GM21528 (cell line): ENCODE measurements around the gene EPHX1.
"Not testable (repeated sequence)": the region's sequence is repeated elsewhere in the genome, so short reads cannot be mapped to it uniquely, and the experiment has no call there.

Experiments used
- ATAC-seq: cut with Tn5 transposase; IDR thresholded peaks from one replicate; pipeline ENCODE4 v1.9.1; 2021; ENCODE audit warnings: mild to moderate bottlenecking, moderate library complexity; ENCODE audit not compliant: unreplicated experiment, low FRiP score

Gene EPHX1

DNA sequence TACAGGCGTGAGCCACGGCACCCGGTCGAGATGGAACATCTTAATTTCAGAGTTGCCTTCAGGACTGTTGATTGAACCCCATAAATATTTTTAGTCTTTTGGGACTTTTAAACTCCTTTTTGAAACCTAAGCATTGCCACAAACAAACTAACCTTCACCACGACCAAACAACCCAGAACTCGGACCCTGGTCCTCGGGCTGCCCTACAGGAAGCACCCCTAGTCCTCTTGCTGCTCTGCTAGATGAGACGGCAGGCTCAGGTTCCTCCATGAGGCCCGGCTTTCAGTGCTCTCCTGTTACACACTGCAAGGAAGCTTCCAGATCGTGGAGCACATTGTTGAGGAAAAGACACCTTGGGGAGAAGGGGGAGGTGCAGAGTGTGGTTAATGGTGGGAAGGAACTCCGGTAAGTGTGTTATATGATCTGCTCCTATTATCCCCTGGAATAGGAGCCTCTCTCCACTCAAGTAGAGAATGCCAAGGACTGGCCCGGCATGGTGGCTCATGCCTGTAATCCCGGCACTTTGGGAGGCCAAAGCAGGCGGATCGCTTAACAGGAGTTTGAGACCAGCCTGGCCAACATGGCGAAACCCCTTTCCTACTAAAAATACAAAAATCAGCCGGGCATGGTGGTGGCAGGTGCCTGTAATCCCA is 5.7 kb downstream of the EPHX1 start:
- no peak for ATAC-seq

DNA sequence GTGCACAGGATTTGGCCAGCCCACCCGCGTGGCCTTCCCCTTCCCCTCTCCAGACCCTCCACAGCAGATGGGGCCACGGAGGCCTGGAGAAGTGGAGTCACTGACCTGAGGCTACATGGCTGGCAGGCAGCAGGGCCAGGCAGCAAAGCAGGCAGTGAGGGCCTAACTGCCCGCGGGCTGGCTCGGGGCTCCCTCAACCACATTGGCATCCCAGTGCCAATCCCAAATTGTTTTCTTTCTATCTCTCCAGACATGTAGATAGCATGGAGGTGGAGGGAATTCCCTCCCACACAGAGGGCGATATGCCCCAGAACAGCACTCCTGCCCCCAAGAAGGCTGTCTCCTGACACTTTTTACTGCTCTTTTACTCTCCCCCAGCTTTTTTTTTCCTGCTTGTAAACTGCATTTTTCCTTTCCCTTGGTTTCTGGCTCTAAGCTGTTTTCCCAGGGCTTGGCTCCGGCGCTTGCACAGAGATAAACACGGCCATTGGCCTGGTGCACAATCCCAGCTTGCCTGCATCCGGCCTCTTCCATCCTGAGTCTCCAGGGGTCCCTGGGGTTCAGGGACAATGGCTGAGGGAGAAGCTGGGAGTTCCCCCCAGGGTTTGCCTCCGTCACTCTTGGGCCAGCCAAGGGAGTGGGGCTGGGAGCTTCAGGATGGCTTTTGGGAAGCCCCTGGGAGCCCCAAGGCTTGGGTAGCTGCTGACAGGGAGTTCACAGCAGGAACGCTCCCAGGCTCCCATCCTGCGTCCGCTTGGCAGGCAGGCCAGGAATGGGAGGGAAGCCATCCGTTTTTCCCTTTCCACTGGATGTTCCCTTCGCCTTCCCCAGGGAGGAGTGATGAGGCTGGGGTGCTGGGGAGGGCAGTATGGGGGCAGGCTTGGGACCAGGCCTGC is 7.0 kb downstream of the EPHX1 start:
- ATAC-seq = no peak

- no peak for ATAC-seq
These were observed 7.7 kb downstream of the EPHX1 start for GRCh38 chr1:225817611-225818061.

GRCh38 chr1:225818229-225818628 is 8.3 kb downstream of the EPHX1 start:
- no peak for ATAC-seq

DNA sequence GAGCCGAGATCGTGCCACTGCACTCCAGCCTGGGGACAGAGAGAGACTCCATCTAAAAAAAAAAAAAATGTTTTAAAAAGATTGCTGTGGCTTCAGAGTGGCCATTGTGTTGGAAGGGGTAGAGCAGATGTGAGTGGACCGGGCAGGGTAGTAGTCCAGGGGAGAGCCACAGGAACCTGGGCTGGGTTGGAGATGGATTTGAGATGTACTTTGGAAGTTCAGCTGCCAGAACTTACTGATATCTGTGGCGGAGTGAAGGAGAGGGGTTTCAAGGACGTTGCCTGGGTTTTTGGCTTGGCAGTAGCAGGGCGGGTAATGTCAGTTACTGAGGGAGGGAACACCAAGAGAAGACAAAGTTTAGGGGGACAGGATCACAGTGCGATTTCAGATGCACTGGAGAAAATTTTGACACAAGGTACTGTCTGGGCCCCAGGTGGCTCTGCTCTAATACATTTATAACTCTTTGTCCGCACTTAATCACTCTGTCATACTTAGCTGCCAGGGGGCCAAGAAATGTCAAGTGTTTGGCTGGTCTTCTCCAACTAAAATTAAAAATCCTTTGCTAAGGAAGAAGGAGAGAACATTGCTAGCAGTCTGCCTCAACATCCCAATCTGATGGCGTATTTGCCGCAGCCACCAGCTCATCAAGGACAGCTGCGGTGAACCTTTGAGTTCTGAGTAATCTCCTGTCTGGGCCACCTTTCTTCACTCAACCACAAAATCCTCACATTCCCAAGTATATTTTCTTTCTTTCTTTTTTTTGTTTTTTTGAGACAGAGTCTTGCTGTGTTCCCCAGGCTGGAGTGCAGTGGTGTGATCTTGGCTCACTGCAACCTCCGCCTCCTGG is 9.6 kb downstream of the EPHX1 start:
- ATAC-seq = no peak

GRCh38 chr1:225820522-225821120 is 10.7 kb downstream of the EPHX1 start:
- ATAC-seq = no peak

- ATAC-seq = no peak
These were observed 12.9 kb downstream of the EPHX1 start for GRCh38 chr1:225822655-225823403.

- ATAC-seq = no peak
These were observed 13.9 kb downstream of the EPHX1 start for GRCh38 chr1:225823811-225824261.

GRCh38 chr1:225824533-225824941 is 14.6 kb downstream of the EPHX1 start:
- no peak for ATAC-seq

DNA sequence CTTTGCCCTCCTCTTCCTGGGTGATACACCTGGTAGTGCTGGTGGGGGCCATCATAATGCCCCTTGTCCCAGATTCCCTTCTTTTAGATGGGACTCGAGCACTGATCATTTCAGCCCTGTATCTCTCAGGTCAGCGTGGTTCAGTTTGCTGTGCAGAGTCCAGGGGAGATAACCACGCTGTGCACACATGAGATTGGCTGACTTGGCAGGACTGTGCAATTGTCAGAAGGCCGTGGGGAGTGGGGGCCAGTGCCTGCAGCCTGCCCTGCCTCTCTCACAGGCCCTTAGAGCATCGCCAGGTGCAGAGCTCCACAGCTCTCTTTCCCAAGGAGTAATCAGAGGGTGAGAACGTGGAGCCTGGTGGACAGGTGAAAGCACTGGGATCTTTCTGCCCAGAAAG is 15.2 kb downstream of the EPHX1 start:
- no peak for ATAC-seq

- no peak for ATAC-seq
These were observed 15.7 kb downstream of the EPHX1 start for GRCh38 chr1:225825607-225826007.

- no peak for ATAC-seq
These were observed 17.2 kb downstream of the EPHX1 start for GRCh38 chr1:225827076-225827475.

DNA sequence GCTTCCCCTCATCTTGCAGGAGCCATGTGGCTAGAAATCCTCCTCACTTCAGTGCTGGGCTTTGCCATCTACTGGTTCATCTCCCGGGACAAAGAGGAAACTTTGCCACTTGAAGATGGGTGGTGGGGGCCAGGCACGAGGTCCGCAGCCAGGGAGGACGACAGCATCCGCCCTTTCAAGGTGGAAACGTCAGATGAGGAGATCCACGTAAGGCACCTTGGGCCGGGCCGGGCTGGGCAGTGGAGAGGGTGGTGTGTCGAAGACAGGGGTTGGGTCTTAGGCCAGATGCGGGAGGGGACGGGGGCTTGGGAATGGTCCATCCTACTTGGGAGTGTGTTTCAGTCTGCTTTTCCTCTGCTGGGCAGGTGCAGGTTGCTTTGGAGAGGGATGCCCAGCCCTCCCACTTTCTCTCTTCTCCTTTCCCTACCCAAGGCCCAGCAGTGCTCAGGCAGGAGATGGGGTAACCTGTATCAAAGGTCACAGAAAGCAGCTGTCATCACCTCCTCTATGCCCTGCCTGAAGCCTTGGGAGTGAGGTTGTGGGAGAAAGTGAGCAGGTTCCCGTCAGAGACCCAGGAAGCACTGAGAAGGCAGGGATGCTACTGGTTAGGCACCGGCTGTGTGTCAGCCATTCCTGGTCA is 18.9 kb downstream of the EPHX1 start:
- ATAC-seq = no peak

GRCh38 chr1:225830841-225831240 is 20.9 kb downstream of the EPHX1 start:
- no peak for ATAC-seq

DNA sequence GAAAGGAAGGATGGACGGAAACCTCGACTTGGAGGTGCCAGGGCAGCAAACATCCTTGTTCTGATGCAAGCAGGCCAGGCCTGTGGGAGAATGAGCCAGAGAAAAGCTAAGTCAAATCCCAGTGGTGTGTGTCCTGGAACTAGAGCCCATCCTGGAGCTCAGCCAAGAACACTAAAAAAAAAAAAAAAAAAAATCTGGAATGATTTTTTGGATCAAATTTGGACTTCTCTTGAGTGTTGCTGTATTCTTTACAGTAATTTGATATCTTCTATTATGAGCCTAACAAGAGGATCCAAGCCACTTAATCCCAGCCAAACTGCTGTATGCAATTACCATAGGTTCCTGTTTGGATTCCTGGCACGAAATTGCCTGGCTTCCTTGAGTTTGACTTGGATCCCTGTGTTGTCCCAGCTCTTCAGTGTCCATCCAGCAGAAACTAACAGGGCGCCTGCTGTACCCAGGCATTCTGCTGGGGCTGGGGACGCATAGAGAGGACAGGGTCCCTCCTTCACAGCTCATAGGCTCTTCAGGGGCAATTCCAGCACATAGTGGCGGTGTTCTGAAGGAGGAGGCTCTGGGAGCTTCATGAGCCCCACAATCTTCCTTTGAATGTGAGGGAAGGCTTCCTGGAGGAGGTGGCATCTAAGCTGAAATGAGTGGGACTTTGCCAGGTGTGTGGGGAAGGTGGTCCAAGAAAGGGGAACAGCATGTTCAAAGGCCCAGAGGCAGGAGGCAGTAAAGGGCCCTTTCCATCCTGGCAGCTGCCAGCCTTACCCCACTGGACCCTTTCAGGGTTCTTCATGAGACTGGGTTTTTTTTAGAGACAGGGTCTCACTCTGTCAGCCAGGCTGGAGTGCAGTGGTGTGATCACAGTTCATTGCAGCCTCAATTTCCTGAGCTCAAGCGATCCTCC is 24.7 kb downstream of the EPHX1 start:
- ATAC-seq = no peak

DNA sequence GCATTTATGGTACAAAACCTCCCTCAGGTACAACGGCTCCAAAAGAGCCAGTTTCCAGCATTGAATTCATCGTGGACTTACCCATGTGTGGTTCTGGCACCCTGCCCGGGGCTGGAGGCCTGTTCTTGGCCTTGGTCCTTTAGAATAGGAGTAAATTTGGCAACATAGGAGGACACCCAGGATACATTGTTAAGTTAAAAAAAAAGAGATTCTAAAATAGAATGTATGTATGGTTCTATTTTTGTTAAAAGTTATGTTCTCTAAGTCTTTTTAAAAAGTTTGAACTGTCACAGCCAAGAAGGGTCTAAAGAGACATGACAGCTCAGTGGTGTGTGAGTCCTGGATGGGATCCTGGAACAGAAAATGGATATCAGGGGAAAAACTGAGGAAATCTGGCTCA is 25.9 kb downstream of the EPHX1 start:
- ATAC-seq = no peak

GRCh38 chr1:225836296-225836695 is 26.4 kb downstream of the EPHX1 start:
- ATAC-seq = not testable (repeated sequence)

DNA sequence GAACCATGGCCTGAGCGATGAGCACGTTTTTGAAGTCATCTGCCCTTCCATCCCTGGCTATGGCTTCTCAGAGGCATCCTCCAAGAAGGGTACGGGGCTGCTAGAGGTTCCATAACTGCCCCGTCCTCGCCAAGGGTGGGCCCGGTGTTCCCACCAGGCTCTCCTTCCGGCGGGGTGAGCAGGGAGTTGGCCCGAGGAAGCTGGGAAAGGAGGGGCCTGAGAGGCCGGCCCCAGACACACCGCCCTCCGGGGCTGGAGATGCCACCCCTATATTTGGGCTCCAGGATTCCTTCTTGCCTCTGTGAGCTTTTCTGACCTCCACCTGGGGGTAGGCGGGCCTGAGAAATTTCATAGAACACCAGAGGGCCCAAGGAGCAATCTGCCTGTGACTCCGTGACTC is 28.9 kb downstream of the EPHX1 start:
- no peak for ATAC-seq
